ENCODE results near the gene ADARB1.

DNA sequence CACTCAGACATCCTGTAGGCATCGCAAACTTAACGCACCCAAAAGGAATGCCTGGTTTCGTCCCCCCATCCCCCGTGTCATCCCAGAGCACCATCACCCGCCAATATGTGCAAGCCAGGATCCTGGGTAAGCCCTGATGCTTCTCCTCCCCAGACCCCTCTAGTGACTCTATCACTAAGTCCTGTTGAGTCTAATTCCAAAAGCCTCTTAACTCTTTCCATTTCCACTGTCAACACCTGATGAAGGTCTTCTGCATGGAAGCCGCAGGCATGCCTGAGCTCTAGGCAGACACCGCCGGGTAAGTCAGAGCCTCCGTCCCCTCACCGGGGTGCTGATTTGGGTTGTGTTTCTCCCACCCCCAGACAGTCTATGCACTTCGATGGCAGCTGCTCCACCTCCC lies 5.3 kb upstream of the ADARB1 start:
- no peak for TF ChIP-seq POLR2A (IDR thresholded peaks at IDR 0.05)
- TF ChIP-seq, protein P1, sequence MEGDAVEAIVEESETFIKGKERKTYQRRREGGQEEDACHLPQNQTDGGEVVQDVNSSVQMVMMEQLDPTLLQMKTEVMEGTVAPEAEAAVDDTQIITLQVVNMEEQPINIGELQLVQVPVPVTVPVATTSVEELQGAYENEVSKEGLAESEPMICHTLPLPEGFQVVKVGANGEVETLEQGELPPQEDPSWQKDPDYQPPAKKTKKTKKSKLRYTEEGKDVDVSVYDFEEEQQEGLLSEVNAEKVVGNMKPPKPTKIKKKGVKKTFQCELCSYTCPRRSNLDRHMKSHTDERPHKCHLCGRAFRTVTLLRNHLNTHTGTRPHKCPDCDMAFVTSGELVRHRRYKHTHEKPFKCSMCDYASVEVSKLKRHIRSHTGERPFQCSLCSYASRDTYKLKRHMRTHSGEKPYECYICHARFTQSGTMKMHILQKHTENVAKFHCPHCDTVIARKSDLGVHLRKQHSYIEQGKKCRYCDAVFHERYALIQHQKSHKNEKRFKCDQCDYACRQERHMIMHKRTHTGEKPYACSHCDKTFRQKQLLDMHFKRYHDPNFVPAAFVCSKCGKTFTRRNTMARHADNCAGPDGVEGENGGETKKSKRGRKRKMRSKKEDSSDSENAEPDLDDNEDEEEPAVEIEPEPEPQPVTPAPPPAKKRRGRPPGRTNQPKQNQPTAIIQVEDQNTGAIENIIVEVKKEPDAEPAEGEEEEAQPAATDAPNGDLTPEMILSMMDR (IDR thresholded peaks at IDR 0.05) = no peak

Data from transverse colon (tissue), 3 donors.